Stimulated activated CD4-positive, alpha-beta T cell treated with anti-CD3 and anti-CD28 coated beads, Interleukin-15, amount 100 ng/mL, for 24 hours (primary cell): ENCODE results near the gene ZNF2.
A peak's percentile ranks its signal among the peaks of the same experiment; 100 is the strongest.

ENCODE experiments used
- DNase-seq: peaks from one replicate; pipeline ENCODE4 v3.0.0-alpha.2; 2020

ZNF2 gene

GRCh38 chr2:95165371-95166064 is at the start of gene ZNF2:
TSS of gene ZNF2 (plus strand) at chr2:95165809. CDS start at chr2:95176227, 10,418 bp downstream.
- peak; percentile 98 for DNase-seq

GRCh38 chr2:95121093-95121406 is 44.6 kb upstream of the ZNF2 start:
- DNase-seq: no peak

- DNase-seq: peak; percentile 95
Observed at GRCh38 chr2:95121407-95122196, 44.0 kb upstream of the ZNF2 start, which contains the start of gene MRPS5. TSS of gene MRPS5 (minus strand) at chr2:95121808. CDS start at chr2:95121791, 17 bp downstream.

- DNase-seq: no peak
Observed at GRCh38 chr2:95122197-95122551, 43.4 kb upstream of the ZNF2 start.

- DNase-seq: no peak
Observed at GRCh38 chr2:95138702-95139101, 26.9 kb upstream of the ZNF2 start.

- no peak for DNase-seq
Observed at GRCh38 chr2:95143838-95144237, 21.8 kb upstream of the ZNF2 start.

GRCh38 chr2:95149397-95149984 is 16.1 kb upstream of the ZNF2 start:
- DNase-seq: no peak

GRCh38 chr2:95158441-95158840 is 7.2 kb upstream of the ZNF2 start:
- no peak for DNase-seq

GRCh38 chr2:95158891-95159619 is 6.6 kb upstream of the ZNF2 start:
- DNase-seq: peak; percentile 50

- DNase-seq: peak; percentile 83
Observed at GRCh38 chr2:95159690-95160449, 5.7 kb upstream of the ZNF2 start, which contains the start of gene ZNF514. TSS of gene ZNF514 (minus strand) at chr2:95159848. CDS start at chr2:95153253, 6,595 bp downstream.

- no peak for DNase-seq
Observed at GRCh38 chr2:95165030-95165370, 609 bp upstream of the ZNF2 start.

GRCh38 chr2:95166065-95166763 is 605 bp downstream of the ZNF2 start:
- no peak for DNase-seq

GRCh38 chr2:95171902-95172301 is 6.3 kb downstream of the ZNF2 start:
- no peak for DNase-seq

GRCh38 chr2:95174031-95174542 is 8.5 kb downstream of the ZNF2 start:
- no peak for DNase-seq

- DNase-seq: no peak
Observed at GRCh38 chr2:95179451-95179850, 13.8 kb downstream of the ZNF2 start.

GRCh38 chr2:95181774-95182173 is 16.2 kb downstream of the ZNF2 start:
- no peak for DNase-seq

- DNase-seq: no peak
Observed at GRCh38 chr2:95185197-95185596, 19.6 kb downstream of the ZNF2 start.

GRCh38 chr2:95185973-95186372 is 20.4 kb downstream of the ZNF2 start:
- no peak for DNase-seq

GRCh38 chr2:95192956-95193355 is 27.3 kb downstream of the ZNF2 start:
- peak; percentile 65 for DNase-seq

GRCh38 chr2:95203911-95204310 is 38.3 kb downstream of the ZNF2 start:
- no peak for DNase-seq

GRCh38 chr2:95204396-95204795 is 38.8 kb downstream of the ZNF2 start:
- no peak for DNase-seq

GRCh38 chr2:95206096-95206495 is 40.5 kb downstream of the ZNF2 start:
- no peak for DNase-seq
